Omental fat pad (tissue), 4 donors: ENCODE data around the gene ALDH1B1. TPM values are rescaled to one million over a fixed set of nuclear protein-coding genes. Genes with fewer than 3 reads are reported as not detected.

ENCODE experiments used
- ATAC-seq: fragments of 150-250 bp; one replicate; pipeline ENCODE4 v1.9.1; 2016; ENCODE audit warnings: mild to moderate bottlenecking, moderate library complexity; ENCODE audit not compliant: low FRiP score
- DNase-seq: peaks from one replicate; pipeline ENCODE4 v3.0.0-alpha.2; 2019; ENCODE audit warnings: low spot score
- total RNA-seq, 4 donors: library from RNA; depleted of rRNA; stranded (reverse); fragments of >200 nt; gene quantifications; one replicate each; pipeline ENCODE4 v1.1.0, GENCODE V29; 2016
- TF ChIP-seq, protein P1 (sequence below), 3 donors: fragments of 450-650 bp; IDR thresholded peaks; one replicate each; pipeline ENCODE4 v1.5.1; 2016 to 2017; ENCODE audit warnings: antibody characterized with exemption in 3 of 3, mild to moderate bottlenecking in 3 of 3, moderate library complexity in 2 of 3

The ALDH1B1 gene
- total RNA-seq, 4 donors from 2014 or later, result 12.0 to 28.0 (median 21.1) TPM

- TF ChIP-seq, protein P1, sequence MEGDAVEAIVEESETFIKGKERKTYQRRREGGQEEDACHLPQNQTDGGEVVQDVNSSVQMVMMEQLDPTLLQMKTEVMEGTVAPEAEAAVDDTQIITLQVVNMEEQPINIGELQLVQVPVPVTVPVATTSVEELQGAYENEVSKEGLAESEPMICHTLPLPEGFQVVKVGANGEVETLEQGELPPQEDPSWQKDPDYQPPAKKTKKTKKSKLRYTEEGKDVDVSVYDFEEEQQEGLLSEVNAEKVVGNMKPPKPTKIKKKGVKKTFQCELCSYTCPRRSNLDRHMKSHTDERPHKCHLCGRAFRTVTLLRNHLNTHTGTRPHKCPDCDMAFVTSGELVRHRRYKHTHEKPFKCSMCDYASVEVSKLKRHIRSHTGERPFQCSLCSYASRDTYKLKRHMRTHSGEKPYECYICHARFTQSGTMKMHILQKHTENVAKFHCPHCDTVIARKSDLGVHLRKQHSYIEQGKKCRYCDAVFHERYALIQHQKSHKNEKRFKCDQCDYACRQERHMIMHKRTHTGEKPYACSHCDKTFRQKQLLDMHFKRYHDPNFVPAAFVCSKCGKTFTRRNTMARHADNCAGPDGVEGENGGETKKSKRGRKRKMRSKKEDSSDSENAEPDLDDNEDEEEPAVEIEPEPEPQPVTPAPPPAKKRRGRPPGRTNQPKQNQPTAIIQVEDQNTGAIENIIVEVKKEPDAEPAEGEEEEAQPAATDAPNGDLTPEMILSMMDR (IDR thresholded peaks at IDR 0.05), result no peak
- no peak for DNase-seq
- ATAC-seq, result no peak
Observed at GRCh38 chr9:38357350-38358114, 35.0 kb upstream of the ALDH1B1 start.

DNA sequence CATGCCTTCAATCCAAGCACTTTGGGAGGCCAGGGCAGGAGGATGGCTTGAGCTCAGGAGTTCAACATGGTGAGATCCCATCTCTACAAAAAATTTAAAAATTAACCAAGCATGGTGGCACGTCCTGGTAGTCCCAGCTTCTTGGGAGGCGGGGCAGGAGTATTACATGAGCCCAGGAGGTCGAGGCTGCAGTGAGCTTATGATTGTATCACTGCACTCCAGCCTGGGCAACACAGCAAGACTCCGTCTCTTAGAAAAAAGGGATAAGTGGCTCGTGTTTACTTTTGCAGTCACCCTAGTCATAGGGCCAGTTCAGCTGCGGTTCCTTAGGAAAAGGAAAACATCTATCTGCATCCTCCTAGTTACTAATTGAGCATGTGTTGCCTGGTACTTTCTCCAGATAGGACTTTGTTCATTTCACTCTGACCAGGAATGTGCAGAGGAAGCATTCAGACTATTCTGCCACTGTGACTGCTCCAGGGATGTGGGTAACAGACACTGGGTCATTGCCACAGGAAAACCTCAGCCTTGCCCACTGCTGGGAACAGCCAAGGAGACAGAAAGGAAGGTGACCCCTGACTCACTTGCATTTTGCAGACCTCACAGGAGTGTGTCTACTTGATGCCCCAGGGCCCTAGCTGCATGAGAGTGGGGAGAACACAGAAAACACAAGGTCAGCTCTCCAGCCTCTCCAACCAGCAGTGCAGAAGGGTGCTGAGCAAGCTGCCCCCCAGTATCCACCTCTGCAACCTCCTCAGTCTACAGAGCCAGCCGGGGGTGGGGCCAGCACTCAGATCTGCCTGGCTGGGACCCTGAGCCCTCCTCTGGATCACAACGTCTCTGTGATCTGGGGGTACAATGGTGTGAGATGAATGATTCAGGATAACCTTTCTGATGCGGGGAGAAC lies 33.9 kb upstream of the ALDH1B1 start:
- no peak for ATAC-seq
- no peak for DNase-seq
- TF ChIP-seq, protein P1 (IDR thresholded peaks at IDR 0.05), result no peak

GRCh38 chr9:38359297-38359653 lies 33.2 kb upstream of the ALDH1B1 start:
- DNase-seq (no peak), ATAC-seq (no peak)
- TF ChIP-seq, protein P1 (IDR thresholded peaks at IDR 0.05), result no peak

GRCh38 chr9:38359689-38360385 lies 32.7 kb upstream of the ALDH1B1 start:
- ATAC-seq (no peak), DNase-seq (no peak)
- TF ChIP-seq, protein P1 (IDR thresholded peaks at IDR 0.05), result no peak

DNA sequence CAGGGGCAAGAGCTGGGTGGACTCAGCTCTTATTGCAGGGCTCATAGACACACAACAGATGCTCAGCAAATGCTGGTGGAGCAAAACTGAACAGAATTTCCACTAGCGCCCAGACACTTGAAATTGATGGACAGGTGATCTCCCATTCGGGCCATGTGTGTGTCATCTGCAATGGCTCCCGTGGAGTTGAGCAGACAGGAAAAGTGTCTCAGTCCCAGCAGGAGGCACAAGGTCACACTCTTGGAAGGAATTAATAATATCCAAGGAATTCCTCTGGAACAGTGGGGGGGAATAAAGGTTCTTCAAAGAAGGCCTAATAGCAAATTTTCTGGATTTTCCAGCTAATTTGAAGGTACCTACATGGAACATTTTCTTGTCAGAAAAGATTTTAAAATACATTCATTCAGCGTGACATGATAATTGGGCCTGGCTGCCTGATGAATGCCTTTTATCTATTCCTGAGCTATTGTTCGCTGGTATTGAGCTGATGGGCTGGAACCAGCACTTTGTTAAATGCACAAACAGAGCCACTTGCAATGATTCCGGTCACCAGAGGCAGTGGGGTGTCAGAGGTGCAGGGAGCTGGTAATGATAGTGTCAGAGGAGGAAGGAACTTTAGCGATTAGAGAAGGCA lies 31.5 kb upstream of the ALDH1B1 start:
- TF ChIP-seq, protein P1 (IDR thresholded peaks at IDR 0.05), result no peak
- ATAC-seq (no peak), DNase-seq (no peak)

DNA sequence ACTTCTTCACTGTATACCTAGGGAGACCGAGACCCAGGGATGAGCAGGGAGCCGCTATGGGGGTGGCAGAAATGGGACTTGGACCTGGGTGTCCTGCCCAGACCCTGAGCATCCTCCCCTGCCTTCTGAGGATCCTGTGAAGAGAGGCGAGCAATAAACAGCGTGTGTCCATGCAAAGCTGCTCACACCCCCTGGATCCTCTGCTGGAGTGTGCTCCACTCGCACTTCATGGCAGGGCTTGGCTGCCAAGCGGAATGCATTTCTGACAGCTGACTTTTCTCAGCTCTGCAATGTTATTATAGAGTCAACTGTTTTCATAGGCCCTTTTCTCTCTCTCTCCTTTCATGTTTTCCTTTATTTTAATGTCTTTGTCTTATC lies 31.0 kb upstream of the ALDH1B1 start:
- ATAC-seq (no peak), DNase-seq (no peak)
- TF ChIP-seq, protein P1 (IDR thresholded peaks at IDR 0.05), result no peak
